Erythroblast (primary cell): ENCODE measurements around the gene TMEM258.

Experiments used
- DNase-seq, 2 experiments: peaks; one replicate each; lab custom pipeline; 2025; lab: John Stamatoyannopoulos, UW
- GATA1 ChIP-seq: IDR thresholded peaks from 2 replicates; pipeline ENCODE4 v1.6.1; 2011; ENCODE audit warnings: low read depth, mild to moderate bottlenecking, control low read depth, low read length, moderate library complexity
- POLR2A ChIP-seq: IDR thresholded peaks from 2 replicates; pipeline ENCODE4 v1.6.1; 2011; ENCODE audit warnings: mild to moderate bottlenecking, low read length

Gene TMEM258

DNA sequence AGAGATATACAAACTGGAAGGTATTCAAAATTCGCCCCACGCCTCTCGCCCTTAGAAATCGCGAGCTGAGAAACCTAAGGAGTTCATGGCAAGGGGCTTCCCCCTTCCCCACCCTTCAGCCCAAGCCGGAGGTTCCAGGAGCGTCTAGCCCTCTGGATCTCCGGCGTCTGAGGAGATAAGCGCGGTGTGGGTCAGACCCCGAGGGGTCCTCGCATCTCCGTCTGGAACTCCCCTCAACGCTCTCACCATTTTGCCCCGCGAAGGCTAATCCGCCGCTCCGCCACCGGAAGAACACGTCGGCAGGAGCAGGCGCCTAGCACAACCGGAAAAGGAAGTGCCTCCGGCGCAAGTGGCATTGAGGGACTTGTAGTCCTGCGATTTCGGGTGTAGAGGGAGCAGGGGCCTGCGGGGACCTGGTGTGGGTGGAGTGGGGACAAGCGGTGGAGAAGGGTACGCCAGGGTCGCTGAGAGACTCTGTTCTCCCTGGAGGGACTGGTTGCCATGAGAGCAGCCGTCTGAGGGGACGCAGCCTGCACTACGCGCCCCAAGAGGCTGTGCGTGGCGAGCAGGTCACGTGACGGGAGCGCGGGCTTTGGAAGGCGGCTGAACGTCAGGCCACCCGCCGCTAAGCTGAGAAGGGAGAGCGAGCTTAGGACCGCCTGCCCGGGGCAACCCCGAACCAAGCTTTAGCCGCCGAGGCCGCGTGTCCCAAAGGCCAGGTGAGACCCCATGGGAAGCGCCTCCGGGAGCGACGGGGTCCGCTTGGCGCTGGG lies at the start of gene TMEM258, which contains the start of gene FEN1:
TMEM258 (minus strand) TSS at position 290 of the 773 bp plus-strand sequence; CDS start at position 249, 41 bp downstream.
FEN1 (plus strand) TSS at position 602 of the 773 bp plus-strand sequence. CDS start 2,451 bp downstream, outside the sequence.
- TF ChIP-seq GATA1 (no peak), POLR2A (peak; percentile 92)

DNA sequence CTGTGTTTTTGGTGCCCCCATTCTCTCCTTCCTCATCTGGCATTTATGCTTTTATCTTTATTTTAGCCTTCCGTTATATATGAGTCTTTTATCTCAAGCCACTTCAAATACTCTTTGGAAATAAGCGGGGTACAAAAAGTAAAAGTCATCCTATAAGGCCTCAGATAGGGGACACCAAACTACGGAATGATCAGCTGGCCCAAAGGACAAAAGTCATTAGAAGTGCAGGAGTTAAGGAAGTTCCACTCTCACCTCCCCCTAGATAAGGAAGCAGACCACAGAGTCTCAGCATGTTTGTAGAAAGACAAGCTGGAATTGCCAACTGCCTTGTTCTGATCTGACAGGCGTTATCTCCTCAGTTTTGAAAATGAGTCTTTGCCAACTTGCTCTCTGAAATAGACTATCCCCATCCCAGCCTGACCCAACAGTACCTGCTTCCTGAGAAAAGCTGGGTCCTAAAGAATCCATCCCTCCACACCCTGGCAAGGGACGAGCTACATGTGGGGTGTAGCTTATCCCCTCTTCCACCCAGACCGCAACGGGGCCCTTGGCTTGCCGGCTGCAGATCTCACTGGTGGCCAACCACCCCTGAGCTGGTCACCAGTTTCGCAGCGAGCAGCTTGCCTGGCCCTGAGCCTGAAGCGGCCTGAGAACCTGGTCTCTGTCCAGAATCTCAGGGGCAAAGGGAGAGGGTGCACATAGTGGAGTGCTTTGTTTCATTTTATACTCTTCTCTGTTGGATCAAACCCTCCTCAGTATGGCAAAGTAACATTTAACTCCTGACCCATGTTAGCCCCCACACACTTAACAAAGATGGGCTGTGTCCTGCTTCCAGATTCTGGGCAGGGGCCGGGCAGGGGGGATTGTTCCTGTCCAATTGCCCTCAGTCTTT lies 49.5 kb upstream of the TMEM258 start:
- TF ChIP-seq POLR2A (peak; percentile 23), GATA1 (no peak)
- DNase-seq = peak; percentile 64 to 83

More for the DNA sequence above, at the start of gene TMEM258, which contains the start of gene FEN1:
- DNase-seq = peak; percentile 95 to 96

DNA sequence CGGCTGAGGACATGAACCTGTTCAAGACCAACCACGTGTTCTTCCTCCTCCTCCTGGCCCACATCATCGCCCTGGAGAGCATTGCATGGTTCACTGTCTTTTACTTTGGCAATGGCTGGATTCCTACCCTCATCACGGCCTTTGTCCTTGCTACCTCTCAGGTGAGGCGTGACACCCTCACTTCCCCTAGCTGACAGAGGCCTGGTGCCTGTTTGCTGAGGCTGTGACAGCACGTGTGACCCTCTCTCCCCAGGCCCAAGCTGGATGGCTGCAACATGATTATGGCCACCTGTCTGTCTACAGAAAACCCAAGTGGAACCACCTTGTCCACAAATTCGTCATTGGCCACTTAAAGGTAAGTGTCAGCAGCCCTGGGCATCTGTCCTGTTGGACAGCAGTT lies 48.0 kb upstream of the TMEM258 start:
- TF ChIP-seq GATA1 (no peak), POLR2A (peak; percentile 23)

DNA sequence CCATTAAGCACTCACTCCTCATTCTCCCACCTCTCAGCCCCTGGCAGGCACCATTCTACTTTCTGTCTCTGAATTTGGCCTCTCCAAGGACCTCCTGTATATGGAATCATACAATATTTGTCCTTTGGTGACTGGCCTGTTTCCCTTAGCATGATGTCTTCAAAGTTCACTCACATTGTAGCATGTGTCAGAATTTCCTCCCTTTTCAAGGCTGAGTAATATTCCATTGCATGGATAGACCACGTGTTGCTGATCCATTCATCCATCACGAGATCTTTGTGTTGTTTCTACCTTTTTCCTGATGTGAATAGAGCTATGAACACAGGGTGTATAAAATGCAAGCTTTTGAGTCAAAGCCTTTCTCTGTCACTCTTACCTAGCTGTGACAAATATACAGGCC lies 47.3 kb upstream of the TMEM258 start:
- DNase-seq = no peak
- TF ChIP-seq POLR2A (no peak), GATA1 (no peak)

More for the DNA sequence above, 48.0 kb upstream of the TMEM258 start:
- DNase-seq = no peak

DNA sequence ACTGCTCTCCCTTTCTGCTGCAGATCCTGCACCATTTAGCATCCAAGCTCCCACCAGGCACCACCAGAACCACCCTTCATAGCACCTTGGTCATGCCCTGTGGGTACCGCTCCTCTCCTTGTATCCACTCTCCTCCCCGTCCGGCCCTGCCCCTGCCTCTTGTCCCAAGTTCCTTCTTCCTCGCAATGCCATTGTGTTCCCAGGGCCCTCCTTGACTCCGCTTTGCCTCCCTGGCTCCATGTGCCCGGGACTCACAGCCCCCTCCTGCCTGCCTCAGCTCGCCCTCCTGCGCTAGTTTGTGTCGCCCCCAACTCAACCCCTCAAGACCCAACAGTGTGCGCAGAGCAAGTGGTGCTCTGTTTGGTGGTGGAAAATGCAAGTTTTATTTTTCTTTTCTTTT lies 46.5 kb upstream of the TMEM258 start:
- DNase-seq = no peak
- no peak for TF ChIP-seq POLR2A
- TF ChIP-seq GATA1 = no peak

DNA sequence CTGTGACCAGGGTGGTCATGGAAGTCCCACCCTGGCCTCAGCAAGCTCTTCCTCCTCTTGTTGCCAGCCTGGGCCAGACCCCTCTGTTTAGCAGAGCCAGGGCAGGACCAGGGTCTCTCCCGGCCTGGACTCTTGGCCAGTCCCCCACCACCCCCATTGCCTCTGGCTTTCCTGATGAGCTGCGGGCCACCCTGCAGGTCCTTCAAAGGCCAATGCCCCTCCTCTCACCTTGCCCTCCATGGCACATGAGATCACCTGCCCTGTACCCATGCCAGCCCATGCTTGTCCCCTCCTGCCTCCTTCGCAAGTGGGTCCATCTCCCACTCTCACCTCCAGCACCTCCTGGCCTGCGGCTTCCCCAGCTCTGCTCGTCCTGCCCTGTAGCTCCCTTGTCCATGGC lies 46.1 kb upstream of the TMEM258 start:
- TF ChIP-seq POLR2A (peak; percentile 25), GATA1 (no peak)
- no peak for DNase-seq

DNA sequence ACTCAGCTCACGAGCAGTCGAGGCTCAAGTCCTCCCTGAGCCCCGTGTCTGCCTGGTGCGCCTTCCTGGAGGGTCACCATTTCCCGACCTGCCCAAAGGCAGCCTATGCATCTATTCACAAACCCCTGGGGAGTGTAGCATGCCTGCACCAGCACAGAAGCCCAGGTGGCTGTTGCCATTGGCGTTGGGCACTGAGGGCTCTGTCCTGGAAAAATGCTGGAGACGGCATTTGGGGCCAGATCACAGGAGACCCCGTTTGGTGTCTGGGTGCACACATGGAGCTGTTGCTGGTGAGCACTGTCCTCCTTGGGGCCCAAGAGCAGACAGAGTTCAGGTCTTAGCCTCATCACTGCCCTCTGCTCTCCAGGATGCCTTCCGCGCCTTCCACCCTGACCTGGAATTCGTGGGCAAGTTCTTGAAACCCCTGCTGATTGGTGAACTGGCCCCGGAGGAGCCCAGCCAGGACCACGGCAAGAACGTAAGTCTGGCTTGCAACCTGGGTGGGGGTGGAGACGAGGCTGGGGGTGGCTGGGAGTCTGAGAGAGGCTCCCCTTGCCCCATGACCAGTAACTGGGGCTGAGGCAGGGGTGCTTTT lies 45.1 kb upstream of the TMEM258 start:
- TF ChIP-seq POLR2A = peak; percentile 61
- TF ChIP-seq GATA1 = no peak
- DNase-seq = no peak

DNA sequence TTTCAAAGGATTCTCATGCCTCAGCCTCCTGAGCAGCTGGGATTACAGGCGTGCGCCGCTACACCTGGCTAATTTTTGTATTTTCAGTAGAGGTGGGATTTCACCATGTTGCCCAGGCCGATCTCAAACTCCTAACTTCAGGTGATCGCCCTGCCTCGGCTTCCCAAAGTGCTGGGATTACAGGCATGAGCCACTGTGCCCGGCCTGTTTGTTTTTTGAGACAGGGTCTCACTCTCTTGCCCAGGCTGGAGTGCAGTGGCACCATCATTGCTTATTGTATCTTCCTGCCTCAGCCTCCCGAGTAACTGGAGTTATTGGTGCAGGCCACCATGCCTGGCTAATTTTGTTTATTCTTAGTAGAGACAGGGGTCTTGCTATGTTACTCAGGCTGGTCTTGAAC lies 43.8 kb upstream of the TMEM258 start:
- TF ChIP-seq GATA1 (no peak), POLR2A (peak; percentile 23)
- no peak for DNase-seq

DNA sequence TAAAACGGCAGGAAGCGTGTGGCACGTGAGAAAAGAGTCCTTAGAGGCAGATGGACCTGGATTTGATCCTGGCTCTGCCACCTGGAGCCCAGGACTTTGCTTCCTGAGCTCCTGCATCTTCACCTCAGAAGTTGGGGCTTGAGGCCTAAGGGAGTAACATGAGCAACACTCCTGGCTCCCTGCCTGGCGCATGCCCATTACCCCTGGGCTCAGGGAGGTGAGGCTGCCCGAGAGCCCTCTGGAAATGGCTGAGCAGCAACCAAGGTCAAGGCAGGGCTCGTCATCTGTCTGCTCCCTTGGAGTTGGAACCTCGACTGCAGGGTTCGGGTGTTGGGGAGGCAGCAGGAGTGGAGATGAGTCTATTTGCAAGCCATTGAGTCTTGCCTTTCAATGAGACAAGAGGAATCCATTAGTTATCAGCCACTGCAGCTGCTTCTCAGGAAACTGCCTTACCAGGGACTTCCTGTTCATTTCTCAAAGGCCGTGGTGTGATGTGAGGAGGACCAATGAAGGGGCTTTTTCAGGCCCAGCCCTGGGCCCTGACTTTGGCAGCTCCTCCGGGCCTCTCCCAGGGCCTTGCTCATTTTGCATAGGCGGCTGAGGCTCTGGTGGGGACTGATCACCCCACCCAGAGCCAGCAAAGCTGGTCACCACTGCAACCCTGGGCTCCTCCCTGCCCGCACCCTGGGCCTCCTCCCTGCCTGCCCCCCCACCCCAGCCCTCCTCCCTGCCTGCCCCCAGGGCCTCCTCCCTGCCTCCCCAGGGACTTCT lies 42.1 kb upstream of the TMEM258 start:
- TF ChIP-seq POLR2A = peak; percentile 96
- TF ChIP-seq GATA1 = no peak
- peak; percentile 93 to 97 for DNase-seq

DNA sequence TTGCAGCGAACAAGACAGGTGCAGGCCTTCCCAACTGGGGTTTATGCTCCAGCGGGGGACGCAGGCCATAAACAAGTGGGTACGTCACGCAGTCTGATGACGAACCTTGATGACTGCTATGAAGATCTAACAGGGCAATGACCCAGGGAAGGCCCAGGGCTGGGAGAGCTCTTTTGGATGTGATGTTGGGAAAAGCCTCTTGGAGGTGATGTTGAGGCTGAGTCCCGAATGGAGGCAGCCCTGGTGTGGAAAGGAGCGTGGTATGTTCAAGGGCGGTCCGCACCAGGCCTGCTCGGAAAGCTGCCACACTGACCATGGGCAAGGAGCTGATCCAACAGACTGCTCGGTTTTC lies 41.5 kb upstream of the TMEM258 start:
- TF ChIP-seq POLR2A (no peak), GATA1 (no peak)
- peak in 1 of 2 experiments; percentile 42 for DNase-seq

DNA sequence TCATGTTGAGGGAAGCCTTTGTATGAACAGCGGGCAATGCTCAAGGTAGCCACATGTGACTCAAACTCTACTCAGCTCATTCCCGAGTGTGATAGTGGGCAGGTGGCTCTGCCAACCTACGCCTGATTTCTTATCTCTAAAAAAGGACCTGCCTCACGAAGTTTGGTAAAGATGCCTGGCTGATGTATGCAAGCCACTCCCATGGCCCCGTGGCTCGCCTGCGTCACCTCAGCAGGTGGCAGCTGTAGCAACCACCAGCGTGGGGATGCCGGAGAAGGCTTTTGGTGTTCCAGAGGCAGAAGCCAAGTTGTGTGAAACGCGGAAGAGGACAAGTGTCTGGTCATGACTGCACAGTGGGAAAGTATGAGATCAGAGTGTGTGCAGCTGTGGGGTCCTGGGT lies 41.1 kb upstream of the TMEM258 start:
- DNase-seq = peak in 1 of 2 experiments; percentile 42
- TF ChIP-seq GATA1 (no peak), POLR2A (no peak)

DNA sequence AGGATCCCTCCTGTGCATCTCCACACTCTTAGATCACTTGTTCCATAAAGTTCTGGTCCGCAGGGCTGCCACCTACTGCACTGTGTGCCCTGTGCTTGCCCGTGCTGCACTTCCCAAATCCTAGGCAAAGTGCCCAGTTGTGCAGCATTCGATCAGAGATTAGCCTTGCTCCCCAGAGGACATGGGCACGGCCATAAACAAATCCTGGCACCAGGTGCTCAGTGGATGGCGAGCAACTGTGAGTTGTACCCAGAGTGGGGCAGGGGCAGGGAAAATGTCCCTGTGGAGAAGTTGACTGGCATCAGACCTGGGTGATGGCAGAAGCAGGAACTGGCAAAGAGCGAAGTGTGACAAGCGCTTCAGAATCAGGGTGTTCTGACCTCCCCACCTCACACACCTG lies 40.4 kb upstream of the TMEM258 start:
- peak; percentile 14 for TF ChIP-seq POLR2A
- no peak for TF ChIP-seq GATA1
- DNase-seq = no peak

DNA sequence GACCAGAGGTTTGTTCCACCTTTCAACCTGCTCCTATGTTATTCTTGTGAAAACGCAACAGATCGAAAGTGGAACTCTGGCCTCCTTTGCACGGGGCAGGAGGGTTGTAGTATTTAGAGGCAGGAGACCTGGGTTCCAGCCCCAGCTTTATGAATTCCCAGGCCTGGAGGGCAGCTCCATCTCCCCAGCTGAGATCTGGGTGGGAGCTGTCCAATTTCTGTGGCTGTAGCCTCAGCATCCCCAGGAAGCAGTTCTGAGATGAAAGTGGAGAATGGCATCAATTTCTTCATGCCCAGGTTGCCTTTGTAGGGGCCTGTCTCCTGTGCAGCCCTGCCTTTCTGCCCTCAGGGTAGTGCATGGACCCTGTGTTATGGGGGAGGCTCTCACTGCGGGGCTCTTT lies 39.8 kb upstream of the TMEM258 start:
- no peak for TF ChIP-seq GATA1
- no peak for TF ChIP-seq POLR2A
- no peak for DNase-seq
